Measurements from ENCODE around the gene TMPRSS6.
A peak's percentile ranks its signal among the peaks of the same experiment; 100 is the strongest.

TMPRSS6 gene

DNA sequence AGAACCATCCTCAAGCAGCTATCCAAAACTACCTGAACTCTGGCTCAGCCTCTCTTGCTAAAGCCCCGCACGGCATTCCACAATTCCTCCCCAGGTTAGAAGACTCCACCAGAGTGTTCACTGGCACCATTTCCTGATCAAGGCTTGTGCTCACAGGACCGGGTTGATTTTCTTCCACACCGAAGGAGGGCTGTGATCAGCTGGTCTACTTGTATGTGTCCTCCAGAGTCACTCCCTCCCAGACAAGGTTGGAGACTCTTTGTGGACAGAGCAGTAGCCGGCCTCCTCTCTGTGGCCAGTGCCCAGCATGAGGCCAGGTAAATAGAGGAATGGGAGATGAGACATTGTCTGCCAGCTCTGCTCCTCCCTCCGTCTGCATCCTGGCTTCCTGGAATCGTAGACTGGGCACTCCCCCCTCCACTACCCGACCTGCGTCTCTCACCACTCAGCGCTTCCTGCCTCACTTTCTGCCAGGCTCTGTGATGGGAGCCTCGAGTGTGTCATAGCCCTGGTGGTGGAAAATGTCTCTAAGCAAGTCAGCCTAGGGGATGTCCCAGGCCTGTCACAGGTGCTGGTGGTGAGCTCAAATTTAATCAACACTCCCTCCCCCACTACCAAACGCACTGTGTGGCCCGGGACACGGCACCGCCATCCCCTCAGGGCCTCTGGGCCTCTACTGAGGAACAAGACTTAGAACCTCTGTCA is 12.5 kb upstream of the TMPRSS6 start:
- peak; percentile 76 for DNase-seq
- in situ Hi-C loops (cut with HindIII; ENCODE audit: low pct_ligation_motif_present, low pct_unique_long_range_greater_than_20kb, low sequenced_read_pairs): no loop called here

GRCh38 chr22:37120569-37121340 is 11.2 kb upstream of the TMPRSS6 start:
- in situ Hi-C loops (cut with HindIII; ENCODE audit: low pct_ligation_motif_present, low pct_unique_long_range_greater_than_20kb, low sequenced_read_pairs): no loop called here
- DNase-seq: no peak

GRCh38 chr22:37119872-37120271 is 10.4 kb upstream of the TMPRSS6 start:
- DNase-seq: no peak
- in situ Hi-C loops (cut with HindIII; ENCODE audit: low pct_ligation_motif_present, low pct_unique_long_range_greater_than_20kb, low sequenced_read_pairs): no loop called here

DNA sequence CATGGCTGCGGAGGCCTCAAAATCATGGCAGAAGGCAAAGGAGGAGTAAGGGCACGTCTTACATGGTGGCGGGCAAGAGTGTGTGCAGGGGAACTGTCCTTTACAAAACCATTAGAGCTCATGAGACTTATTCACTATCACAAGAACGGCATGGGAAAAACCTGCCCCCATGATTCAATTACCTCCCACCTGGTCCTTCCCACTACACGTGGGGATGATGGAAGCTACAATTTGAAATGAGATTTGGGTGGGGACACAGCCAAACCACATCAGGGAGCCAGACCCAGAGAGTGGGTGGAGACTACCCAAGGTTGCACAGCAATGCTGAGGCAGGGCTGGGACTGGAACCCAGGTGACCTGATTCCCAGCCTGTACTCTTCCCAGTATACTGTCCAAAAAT is 8.6 kb upstream of the TMPRSS6 start:
- in situ Hi-C loops (cut with HindIII; ENCODE audit: low pct_ligation_motif_present, low pct_unique_long_range_greater_than_20kb, low sequenced_read_pairs): no loop called here

GRCh38 chr22:37117092-37117491 is 7.6 kb upstream of the TMPRSS6 start:
- no peak for DNase-seq
- in situ Hi-C loops (cut with HindIII; ENCODE audit: low pct_ligation_motif_present, low pct_unique_long_range_greater_than_20kb, low sequenced_read_pairs): no loop called here

More for the DNA sequence above, 8.6 kb upstream of the TMPRSS6 start:
- DNase-seq: no peak

DNA sequence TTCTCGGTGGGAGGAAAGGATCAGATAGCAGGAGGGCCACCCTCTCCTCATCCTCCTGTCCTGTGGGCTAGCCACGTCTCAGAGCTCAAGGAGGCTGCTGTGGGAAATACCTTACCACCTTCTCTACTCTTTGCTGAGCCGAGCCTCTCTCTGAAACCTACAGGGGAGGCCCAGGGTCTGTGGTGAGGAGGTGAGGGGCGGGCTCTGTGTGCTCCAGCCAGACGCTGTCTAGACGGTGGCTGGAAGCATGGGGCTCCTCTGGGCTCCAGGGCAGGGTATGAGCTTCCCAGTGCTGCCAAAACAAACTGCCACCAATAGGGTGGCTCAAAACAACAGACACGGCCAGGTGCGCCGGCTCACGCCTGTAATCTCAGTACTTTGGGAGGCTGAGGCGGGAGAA is 5.5 kb upstream of the TMPRSS6 start:
- DNase-seq: no peak
- in situ Hi-C loops (cut with HindIII; ENCODE audit: low pct_ligation_motif_present, low pct_unique_long_range_greater_than_20kb, low sequenced_read_pairs): no loop called here

DNA sequence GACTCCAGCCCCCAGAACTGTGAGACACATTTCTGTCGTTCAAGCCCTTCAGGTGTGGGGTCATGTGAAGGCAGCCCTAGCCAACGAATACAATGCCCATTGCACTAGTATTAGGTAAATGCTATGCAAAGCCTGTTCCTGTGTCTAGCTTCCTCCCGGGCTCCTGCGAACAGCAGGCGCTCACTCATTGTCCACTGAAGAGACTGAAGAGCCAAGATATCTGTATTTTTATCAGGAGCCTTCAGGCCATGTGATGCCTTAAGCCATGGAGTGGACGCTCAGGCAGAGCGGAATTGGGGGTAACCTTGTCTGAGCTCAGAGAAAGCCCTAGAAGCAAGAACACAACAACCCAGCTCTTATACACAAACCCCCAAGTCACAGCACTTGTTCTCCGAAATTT is 4.2 kb upstream of the TMPRSS6 start:
- in situ Hi-C loops (cut with HindIII; ENCODE audit: low pct_ligation_motif_present, low pct_unique_long_range_greater_than_20kb, low sequenced_read_pairs): no loop called here
- no peak for DNase-seq

DNA sequence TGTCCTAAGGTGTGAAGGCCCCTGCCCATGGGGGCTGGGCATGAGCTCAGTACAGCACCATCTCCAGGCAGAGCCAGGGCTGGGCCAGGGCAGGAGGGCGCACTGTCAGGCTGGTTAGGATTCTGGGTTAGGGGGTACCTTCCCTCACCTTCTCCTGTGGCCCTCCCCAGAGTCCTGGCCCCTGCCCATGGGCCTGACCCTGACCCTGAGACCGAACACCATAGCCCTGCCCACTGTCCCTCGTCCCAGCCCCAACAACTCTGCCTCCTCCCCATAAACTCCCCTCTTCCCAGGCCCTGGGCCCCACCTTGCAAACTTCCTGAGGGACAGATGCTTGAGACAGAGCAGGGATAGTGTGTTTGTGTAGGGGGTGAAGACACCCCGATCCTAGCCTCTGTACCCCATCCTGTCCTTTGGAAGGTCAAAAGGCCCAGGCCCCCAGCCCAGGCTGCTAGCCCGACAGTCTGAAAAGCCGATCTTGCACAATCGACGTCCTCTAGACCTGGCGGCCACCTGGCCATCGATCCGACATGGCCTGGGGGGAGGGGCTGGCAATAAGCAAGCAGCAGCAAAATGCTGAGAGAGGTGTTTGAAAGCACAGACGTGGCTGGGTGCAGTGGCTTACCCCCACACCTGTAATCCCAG is 2.7 kb upstream of the TMPRSS6 start:
- no peak for DNase-seq
- in situ Hi-C loops (cut with HindIII; ENCODE audit: low pct_ligation_motif_present, low pct_unique_long_range_greater_than_20kb, low sequenced_read_pairs): no loop called here

GRCh38 chr22:37111156-37111717 is 1.7 kb upstream of the TMPRSS6 start:
- in situ Hi-C loops (cut with HindIII; ENCODE audit: low pct_ligation_motif_present, low pct_unique_long_range_greater_than_20kb, low sequenced_read_pairs): no loop called here
- DNase-seq: no peak

GRCh38 chr22:37107816-37108621 is 1.5 kb downstream of the TMPRSS6 start:
- in situ Hi-C loops (cut with HindIII; ENCODE audit: low pct_ligation_motif_present, low pct_unique_long_range_greater_than_20kb, low sequenced_read_pairs): no loop called here
- no peak for DNase-seq

DNA sequence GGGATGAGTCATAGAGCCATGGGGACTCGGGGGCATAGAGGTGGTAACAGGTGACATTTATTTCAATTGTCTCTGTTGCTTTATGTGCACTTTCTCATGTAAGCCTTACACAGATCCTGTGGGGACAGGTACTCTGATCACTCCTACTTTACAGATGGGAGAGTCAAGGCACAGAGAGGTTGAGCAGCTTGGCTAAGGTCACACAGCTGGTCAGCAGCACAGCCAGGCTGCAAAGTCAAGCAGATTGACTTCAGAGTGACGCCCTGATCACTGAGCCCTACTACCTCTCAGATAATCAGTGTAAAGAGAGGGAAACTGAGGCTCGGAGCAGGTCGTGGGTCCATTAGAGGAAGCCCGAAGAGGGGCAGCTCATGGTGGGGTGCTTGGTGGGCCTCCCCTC is 3.5 kb downstream of the TMPRSS6 start:
- in situ Hi-C loops (cut with HindIII; ENCODE audit: low pct_ligation_motif_present, low pct_unique_long_range_greater_than_20kb, low sequenced_read_pairs): no loop called here

DNA sequence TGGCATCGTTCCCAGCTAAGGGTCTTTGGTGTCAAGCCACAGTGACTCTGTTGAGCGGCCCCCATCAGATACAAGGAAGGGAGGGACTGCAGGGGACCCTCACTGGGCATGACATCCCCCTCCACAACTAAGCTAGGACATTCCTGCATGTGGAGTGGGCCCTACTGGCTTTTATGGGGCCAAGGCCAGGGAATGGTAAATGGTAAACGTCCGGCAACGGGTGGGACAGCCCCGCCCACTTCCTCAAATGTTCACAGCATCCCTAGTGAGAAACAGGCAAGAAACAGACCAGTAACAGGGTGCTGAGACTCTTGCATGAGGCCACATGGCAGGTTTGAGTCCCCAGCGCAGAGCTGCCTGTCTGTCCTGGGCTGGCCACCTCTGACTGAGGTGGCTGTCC is 4.4 kb downstream of the TMPRSS6 start:
- in situ Hi-C loops (cut with HindIII; ENCODE audit: low pct_ligation_motif_present, low pct_unique_long_range_greater_than_20kb, low sequenced_read_pairs): no loop called here

More for the DNA sequence above, 3.5 kb downstream of the TMPRSS6 start:
- DNase-seq: no peak

DNA sequence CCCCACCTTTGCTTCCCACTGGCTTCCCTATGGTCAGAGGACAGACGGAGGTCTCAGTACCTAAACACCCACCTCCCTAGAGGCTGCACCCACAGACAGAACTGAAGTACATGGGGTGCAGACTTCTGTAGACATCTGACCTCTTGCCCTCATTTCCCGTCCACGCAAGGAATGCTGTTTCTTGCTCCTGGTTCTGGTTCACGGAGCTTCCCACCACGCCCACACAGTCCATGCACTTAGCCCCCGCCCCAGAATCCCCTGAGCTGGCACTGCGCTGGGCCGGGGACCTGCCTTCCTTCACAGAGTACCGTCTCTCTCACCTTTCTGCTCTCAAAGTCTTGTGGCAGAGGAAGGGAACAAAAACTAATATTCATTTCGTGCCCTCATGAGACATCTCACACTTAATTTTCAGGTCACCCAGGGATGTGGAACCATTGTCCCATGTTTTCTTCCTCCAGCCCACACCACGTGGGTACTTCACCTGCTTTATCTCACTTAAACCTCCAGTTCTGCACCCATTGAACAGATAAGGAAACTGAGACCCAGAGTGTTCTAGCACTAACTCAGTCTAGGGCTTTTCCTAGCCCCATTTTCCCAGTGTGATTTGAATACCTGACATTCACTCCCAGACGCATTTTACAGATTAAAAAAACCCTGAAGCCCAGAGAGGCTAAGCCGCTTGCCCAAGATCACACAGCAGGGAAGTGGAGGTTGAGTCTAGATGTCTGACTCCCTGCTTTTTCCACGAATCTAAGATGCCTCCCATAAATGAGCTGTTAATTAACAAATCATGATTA is 5.7 kb downstream of the TMPRSS6 start:
- no peak for DNase-seq
- in situ Hi-C loops (cut with HindIII; ENCODE audit: low pct_ligation_motif_present, low pct_unique_long_range_greater_than_20kb, low sequenced_read_pairs): no loop called here

More for the DNA sequence above, 4.4 kb downstream of the TMPRSS6 start:
- no peak for DNase-seq

DNA sequence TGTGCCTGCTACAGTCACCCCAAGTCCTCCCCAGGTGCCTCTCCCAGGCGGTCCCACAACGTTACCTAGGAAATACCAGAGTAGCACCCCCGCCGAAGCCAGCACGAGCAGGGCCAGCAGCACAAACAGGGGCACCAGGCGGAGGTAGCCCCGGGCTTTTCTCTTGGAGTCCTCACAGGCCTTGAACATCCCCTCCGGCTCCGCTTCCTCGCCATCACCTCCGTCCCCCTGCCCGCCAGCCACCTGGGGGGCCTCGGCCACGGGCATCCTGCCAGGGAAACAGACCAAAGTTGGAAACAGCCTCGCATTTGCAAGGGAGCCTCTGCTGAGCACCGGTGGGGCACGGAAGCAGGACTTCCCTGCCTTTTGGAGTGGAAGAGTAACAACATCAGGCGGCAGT is 6.4 kb downstream of the TMPRSS6 start:
- in situ Hi-C loops (cut with HindIII; ENCODE audit: low pct_ligation_motif_present, low pct_unique_long_range_greater_than_20kb, low sequenced_read_pairs): no loop called here
- DNase-seq: no peak

DNA sequence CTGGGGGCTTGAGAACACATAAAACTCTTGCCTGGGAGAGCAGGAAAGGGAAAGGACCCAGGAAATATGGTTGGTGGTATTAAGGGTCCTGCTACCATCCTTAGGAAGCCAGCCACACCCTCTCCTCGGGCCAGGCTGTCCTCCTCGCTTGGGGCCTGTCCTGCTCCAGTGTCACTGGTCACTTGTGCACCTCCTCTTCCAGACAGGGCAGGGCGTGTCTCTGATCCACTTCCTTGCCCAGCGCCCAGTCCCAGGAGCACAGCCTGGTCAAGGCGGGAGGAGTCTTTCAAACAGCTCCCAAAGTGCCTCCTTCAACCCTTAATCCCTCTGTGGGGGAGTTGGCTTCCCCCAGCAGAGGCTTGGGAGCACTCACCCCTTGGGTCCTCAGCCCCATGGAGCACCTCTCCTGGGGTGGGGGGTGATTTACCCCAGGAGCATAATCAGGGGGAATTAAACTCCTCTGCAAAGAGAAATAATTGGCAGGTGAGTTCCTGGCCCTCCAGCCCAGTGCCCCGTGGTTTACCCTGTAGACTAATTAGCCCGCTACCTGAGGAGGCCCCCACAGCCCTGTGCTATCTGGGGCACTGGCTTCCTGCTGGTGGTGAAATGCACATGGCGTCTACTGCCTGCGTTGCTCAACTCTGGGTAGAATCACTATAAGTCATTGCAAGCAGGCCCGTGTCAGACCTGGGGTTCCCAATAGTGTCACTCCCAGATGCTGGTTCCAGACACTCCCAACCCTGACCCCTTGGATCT is 8.0 kb downstream of the TMPRSS6 start:
- in situ Hi-C loops (cut with HindIII; ENCODE audit: low pct_ligation_motif_present, low pct_unique_long_range_greater_than_20kb, low sequenced_read_pairs): no loop called here
- DNase-seq: no peak

- in situ Hi-C loops (cut with HindIII; ENCODE audit: low pct_ligation_motif_present, low pct_unique_long_range_greater_than_20kb, low sequenced_read_pairs): no loop called here
- no peak for DNase-seq
These were observed 8.9 kb downstream of the TMPRSS6 start for GRCh38 chr22:37100589-37101127.

All from ACHN (cell line).